Nephron progenitor cell (in vitro differentiated cells): ENCODE data around the gene ELP6.
A peak's percentile ranks its signal among the peaks of the same experiment; 100 is the strongest.

Source experiments
- DNase-seq: peaks from one replicate; pipeline ENCODE4 v3.0.0; 2021
- H3K27ac Mint-ChIP-seq: 2 replicates; pipeline ENCODE4 v1.8.0; 2021; ENCODE audit warnings: mild to moderate bottlenecking, moderate library complexity, mixed read lengths
- H3K27me3 Mint-ChIP-seq: 2 replicates; pipeline ENCODE4 v1.8.0; 2021; ENCODE audit warnings: mild to moderate bottlenecking, low read depth, mixed read lengths; ENCODE audit not compliant: poor library complexity
- H3K36me3 Mint-ChIP-seq: 2 replicates; pipeline ENCODE4 v1.8.0; 2021; ENCODE audit warnings: low read depth, mixed read lengths
- H3K4me1 Mint-ChIP-seq: 2 replicates; pipeline ENCODE4 v1.8.0; 2021; ENCODE audit warnings: mixed read lengths
- H3K4me3 Mint-ChIP-seq: 2 replicates; pipeline ENCODE4 v1.8.0; 2021; ENCODE audit warnings: mild to moderate bottlenecking, moderate library complexity, mixed read lengths
- H3K9me3 Mint-ChIP-seq: 2 replicates; pipeline ENCODE4 v1.8.0; 2021; ENCODE audit warnings: mild to moderate bottlenecking, moderate library complexity, mixed read lengths
- TF ChIP-seq, protein P1 (sequence below): fragments of 200-600 bp; sonication (generic); IDR thresholded peaks from 2 replicates; pipeline ENCODE4 v1.5.0; 2021; ENCODE audit warnings: antibody characterized with exemption

The ELP6 gene

GRCh38 chr3:47503033-47503432, 10.5 kb downstream of the ELP6 start:
- Mint-ChIP-seq H3K9me3 (no peaks in the 10 kb centered on the region), H3K4me1 (no peaks in the 10 kb centered on the region), H3K36me3 (peaks cover 54% of the 10 kb centered on the region), H3K4me3 (no peak overlapping the region), H3K27me3 (peaks cover 3% of the 10 kb centered on the region), H3K27ac (no peak overlapping the region)
- TF ChIP-seq, protein P1, sequence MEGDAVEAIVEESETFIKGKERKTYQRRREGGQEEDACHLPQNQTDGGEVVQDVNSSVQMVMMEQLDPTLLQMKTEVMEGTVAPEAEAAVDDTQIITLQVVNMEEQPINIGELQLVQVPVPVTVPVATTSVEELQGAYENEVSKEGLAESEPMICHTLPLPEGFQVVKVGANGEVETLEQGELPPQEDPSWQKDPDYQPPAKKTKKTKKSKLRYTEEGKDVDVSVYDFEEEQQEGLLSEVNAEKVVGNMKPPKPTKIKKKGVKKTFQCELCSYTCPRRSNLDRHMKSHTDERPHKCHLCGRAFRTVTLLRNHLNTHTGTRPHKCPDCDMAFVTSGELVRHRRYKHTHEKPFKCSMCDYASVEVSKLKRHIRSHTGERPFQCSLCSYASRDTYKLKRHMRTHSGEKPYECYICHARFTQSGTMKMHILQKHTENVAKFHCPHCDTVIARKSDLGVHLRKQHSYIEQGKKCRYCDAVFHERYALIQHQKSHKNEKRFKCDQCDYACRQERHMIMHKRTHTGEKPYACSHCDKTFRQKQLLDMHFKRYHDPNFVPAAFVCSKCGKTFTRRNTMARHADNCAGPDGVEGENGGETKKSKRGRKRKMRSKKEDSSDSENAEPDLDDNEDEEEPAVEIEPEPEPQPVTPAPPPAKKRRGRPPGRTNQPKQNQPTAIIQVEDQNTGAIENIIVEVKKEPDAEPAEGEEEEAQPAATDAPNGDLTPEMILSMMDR = no peak
- no peak for DNase-seq

DNA sequence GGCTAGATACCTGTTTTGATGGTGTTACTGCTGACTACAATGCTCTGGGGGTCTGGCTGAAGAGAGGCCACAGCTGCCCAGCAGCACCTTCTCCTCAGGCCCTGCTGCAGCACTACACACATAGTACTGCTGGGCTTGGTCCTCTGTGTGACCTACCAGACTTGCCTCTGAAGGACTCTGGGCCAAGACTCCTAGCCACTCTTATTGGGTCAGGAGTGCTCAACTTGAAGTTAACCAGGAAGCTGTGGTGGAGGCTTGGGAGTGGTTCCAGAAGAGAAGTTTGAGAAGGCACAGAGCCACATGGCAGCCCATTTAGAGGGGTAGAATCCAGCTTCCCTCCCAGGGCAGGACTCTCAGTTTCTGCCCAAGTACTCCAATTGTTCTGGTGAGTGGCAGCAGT, 16.6 kb downstream of the ELP6 start:
- no peak for DNase-seq
- Mint-ChIP-seq H3K9me3 (no peaks in the 10 kb centered on the region), H3K27me3 (no peaks in the 10 kb centered on the region), H3K36me3 (peaks cover 53% of the 10 kb centered on the region), H3K27ac (peak overlapping the region; percentile 87), H3K4me3 (no peak overlapping the region), H3K4me1 (no peaks in the 10 kb centered on the region)
- TF ChIP-seq, protein P1 = no peak

DNA sequence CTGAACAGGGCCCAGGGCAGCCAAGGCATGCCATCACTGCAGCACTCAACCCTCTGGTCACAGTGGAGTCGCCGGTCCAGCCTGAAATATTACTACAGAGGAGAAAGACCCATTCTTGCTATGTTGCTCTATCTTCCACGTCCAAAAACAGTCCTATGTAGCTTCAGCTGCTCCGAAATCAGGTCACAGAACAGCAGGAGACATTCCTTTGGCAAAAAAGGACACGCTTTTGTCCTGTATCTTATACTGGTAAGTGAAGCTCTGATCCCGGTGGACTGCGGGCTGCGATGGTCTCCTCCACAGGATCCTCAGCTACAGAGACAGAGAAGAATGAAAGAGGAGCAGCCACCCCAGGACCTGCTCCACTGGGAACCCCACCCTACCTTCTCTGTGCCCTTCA, 17.6 kb downstream of the ELP6 start:
- no peaks in the 10 kb centered on the region for H3K27me3 Mint-ChIP-seq
- H3K4me1 Mint-ChIP-seq = no peaks in the 10 kb centered on the region
- DNase-seq = no peak
- TF ChIP-seq, protein P1 = no peak
- no peak overlapping the region for H3K27ac Mint-ChIP-seq
- H3K36me3 Mint-ChIP-seq = peaks cover 52% of the 10 kb centered on the region
- H3K4me3 Mint-ChIP-seq = no peak overlapping the region
- no peaks in the 10 kb centered on the region for H3K9me3 Mint-ChIP-seq

- H3K27me3 Mint-ChIP-seq = no peaks in the 10 kb centered on the region
- no peaks in the 10 kb centered on the region for H3K4me1 Mint-ChIP-seq
- no peak for DNase-seq
- peaks cover 54% of the 10 kb centered on the region for H3K36me3 Mint-ChIP-seq
- no peaks in the 10 kb centered on the region for H3K9me3 Mint-ChIP-seq
- H3K27ac Mint-ChIP-seq = no peak overlapping the region
- no peak overlapping the region for H3K4me3 Mint-ChIP-seq
- TF ChIP-seq, protein P1 = no peak
These were observed 18.4 kb downstream of the ELP6 start for GRCh38 chr3:47495111-47495510.

GRCh38 chr3:47491777-47492176, 21.7 kb downstream of the ELP6 start:
- H3K36me3 Mint-ChIP-seq = peaks cover 53% of the 10 kb centered on the region
- no peaks in the 10 kb centered on the region for H3K4me1 Mint-ChIP-seq
- H3K27ac Mint-ChIP-seq = peak overlapping the region; percentile 16
- TF ChIP-seq, protein P1 = no peak
- no peaks in the 10 kb centered on the region for H3K9me3 Mint-ChIP-seq
- H3K27me3 Mint-ChIP-seq = no peaks in the 10 kb centered on the region
- no peak overlapping the region for H3K4me3 Mint-ChIP-seq
- no peak for DNase-seq

DNA sequence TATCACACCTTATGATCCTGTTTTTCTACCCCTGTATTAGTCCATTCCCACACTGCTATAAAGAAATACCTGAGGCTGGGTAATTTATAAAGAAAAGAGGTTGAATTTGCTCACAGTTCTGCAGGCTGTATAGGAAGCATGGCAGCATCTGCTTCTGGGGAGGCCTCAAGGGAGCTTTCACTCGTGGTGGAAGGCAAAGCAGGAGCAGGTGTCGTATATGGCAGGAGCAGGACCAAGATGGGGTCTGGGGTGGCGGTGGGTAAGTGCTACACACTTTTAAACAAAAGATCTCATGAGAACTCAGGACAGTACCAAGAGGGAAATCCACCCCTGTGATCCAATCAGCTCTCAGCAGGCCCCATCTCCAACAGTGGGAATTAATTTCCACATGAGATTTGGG, 22.3 kb downstream of the ELP6 start:
- peak overlapping the region; percentile 16 for H3K27ac Mint-ChIP-seq
- H3K4me3 Mint-ChIP-seq = no peak overlapping the region
- no peak for DNase-seq
- no peaks in the 10 kb centered on the region for H3K27me3 Mint-ChIP-seq
- TF ChIP-seq, protein P1 = no peak
- peaks cover 48% of the 10 kb centered on the region for H3K36me3 Mint-ChIP-seq
- no peaks in the 10 kb centered on the region for H3K4me1 Mint-ChIP-seq
- no peaks in the 10 kb centered on the region for H3K9me3 Mint-ChIP-seq
